Measurements from ENCODE around the gene SLC19A1.
A peak's percentile ranks its signal among the peaks of the same experiment; 100 is the strongest.

The SLC19A1 gene

DNA sequence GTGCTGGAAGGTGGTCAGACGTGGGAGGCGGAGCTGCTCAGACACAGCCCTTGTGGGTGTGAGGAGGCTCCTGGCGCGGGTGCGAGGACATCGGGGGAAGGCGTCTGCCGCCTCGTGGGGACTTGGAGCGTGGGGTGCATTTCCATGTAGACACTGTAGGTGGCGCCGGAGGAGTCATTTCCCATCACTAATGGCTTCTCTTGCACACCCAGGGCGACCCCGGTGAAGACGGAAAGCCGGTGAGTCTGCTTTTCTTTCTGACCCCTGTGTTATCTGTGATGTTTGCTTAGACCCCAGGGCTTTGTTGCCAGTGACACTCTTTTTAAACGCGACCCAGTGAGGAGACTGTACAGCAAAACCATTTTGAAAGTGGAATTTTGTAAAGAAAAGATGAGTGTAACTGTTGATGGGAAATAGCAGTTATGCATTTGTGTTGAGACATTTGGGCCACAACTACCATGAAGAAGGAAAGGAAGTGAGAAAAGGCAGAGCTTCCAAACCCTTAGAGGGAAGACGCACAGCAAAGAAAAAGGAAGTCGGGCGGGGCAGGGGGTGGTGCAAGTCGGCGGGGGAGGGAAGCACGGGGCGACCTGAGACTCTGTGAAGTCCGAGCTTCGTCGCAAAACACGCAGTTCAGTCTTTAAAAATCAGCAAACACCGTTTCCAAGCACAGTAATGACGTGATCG, 64.0 kb downstream of the SLC19A1 start:
- DNase-seq (ENCODE audit: low read depth) = peak; percentile 21

DNA sequence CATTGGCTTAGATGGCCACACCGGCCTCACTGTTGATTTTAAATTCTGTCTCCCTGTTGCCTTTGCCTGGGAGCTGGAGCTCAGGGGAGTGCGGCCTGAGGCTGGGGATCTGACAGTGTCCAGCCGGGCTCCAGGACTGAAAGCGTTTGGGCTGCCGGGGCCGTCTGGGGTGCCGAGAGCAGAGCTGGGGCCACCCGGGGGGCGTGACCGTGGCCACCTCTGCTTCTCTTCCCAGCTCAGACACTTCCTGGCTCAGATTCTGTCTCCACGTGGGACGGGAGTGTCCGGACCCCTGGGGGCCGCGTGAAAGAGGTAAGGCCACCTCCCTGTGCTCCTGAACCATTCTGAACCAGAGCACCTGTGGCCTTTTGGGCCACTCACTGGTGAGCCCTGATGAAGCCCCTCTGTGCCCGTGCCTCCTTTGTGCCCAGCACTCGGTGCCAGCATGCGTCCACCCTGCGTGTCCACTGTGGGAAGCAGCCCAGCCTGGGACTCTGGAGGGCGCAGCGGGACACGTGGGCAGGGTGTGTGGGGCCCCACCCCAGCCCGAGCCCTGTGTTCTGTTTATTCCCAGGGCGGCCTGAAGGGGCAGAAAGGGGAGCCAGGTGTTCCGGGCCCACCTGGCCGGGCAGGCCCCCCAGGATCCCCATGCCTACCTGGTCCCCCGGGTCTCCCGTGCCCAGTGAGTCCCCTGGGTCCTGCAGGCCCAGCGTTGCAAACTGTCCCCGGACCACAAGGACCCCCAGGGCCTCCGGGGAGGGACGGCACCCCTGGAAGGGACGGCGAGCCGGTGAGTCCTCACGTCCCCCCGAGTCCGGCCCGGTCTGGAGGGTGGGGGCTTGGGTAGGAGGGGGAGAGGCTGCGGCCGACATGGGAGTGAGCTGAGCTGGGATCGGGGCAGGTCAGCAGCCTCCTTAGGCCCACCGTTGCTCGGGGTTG, 64.8 kb downstream of the SLC19A1 start:
- DNase-seq (ENCODE audit: low read depth) = no peak

DNA sequence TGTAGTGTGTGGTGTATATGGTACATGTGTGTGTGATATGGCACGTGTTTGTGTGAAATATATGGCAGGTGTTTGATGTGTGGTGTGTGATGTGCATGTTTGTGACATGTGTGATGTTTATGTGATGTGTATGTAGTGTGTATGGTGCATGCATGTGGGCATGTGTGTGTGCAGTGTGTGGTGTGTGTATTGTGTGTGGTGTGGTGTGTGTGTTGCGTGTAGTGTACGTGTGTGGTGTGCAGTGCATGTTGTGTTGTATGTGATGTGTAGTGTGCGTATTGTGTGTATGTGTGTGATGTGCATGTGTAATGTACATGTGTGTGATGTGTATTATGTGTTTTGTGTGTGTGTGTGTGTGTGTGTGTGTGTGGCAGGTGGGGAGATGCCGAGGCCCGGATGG, 65.7 kb downstream of the SLC19A1 start:
- DNase-seq (ENCODE audit: low read depth) = no peak

DNA sequence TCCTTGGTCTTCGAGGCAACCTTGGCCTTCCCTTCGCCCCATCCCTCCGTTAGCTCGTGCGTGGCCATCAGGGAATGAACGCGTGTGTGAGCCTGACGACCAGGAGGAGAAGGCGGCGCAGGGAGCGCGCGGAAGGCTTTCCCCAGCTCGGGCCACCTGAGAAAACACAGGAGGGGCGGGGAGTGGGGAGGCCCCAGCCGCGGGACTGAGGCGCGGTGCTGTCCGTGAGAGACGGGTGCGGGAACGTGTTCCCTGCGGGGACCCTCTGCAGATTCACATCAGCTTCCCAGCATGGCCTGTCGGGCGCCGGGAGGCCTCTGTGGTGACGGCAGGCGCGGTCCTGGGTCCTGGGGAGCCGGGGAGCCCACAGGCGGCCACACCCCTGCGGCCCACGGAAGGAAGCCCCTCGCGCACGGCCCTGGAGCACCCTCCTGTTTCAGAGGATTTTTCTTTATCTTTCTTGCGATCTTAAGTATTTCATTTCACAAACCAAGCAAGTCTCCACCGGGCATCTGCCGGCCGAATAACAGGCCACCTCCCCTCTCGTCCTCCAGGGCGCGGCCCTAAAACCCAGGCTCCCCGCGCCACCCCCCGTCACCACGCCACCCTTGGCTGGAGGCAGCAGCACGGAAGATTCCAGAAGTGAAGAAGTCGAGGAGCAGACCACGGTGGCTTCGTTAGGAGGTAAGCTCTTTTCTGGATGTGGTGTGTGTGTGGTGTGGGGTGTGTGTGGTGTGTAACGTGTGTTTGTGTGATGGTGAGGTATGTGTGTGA, 66.3 kb downstream of the SLC19A1 start:
- DNase-seq (ENCODE audit: low read depth) = no peak

DNA sequence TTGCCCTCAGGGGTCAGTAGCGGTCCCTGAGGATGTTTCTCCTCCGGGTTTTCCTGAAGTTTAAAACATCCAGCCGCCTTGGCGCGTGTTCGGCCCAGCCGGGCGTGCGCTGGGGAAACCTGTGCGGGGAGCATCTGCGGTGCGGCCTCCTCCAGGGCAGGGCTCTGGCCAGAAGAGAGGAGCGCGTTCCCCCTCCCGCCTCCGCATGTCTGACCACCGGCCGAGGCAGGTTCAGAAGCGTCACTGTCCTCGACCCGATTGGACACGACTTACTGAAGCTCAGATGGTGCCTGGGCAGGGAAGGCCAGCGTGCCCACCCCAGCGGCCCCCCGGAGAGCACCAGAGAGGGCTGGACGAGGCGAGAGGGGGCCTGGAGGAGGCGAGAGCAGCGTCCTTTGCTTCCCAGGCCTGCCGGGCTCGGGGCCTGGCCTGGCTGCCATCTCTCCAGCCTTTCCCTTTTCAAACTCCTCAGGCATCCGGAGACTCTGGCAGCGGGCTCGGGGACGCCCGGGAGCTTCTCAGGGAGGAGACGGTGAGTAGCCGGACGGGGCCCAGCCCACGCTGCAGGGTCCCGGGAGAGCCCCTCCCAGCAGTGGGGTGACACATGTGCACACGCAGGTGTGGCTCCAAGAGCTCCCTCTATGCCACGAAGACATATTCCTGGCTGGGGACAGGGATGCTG, 67.1 kb downstream of the SLC19A1 start:
- no peak for DNase-seq (ENCODE audit: low read depth)

DNA sequence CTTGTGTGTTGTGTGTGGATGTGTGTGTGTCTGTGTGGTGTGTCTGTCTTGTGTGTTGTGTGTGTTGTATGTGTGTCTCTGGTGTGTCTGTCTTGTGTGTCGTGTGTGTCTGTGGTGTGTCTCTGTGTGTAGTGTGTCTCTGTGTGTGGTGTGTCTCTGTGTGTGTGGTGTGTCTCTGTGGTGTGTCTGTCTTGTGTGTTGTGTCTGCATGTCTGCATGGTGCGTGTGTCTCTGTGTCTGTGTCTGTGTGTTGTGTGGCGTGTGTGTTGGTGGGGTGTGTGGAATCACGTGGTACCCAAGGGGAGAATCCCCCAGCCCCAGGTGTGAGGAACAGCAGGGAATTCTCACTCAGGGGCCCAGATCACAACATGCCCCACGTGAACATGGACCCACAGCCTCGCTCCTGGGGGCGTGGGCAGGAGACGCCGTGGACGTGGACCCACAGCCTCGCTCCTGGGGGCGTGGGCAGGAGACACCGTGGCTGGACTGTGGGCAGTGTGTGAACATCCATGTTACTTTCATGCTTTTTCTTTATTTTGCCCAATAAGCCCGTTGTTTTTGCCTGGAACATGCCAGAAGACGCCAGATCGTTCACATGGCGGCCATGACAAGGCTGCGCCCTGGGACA, 67.8 kb downstream of the SLC19A1 start:
- no peak for DNase-seq (ENCODE audit: low read depth)

DNA sequence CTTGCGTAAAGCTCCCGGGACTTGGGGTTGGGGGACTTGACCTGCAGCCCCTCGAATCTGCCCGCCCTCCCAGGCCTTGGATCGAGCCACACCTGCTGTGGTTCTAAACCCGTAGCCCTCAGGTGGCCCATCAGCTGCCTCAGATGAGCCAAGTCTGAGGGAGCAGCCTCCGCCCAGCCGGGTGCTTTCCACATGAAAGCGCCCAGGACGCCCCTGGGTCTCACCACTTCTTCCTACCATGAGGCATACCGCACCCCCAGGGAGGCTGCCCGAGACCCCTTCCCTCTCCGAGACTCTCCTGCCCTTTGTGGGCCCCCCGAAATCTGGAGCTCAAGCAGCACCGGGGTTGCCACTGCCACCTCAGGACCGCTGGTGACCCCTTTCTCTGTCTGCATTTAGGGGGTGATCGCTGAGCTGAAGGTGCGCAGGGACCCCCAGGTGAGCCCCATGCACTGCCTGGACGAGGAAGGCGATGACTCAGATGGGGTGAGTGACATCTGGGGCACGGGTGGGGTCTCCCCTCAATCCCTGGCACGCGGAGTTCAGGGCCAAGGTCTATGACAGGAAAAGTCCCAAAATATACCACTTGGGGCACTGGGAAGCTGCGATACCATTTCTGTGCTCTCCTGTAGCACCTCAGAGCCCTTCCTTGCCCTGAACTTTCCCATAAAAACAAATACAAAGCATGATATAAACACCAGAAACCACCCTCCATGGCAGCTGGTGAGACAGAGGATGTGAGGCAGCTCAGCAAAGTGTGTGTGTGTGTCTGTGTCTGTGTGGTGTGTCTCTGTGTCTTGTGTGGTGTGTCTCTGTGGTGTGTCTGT, 68.5 kb downstream of the SLC19A1 start:
- DNase-seq (ENCODE audit: low read depth) = no peak

DNA sequence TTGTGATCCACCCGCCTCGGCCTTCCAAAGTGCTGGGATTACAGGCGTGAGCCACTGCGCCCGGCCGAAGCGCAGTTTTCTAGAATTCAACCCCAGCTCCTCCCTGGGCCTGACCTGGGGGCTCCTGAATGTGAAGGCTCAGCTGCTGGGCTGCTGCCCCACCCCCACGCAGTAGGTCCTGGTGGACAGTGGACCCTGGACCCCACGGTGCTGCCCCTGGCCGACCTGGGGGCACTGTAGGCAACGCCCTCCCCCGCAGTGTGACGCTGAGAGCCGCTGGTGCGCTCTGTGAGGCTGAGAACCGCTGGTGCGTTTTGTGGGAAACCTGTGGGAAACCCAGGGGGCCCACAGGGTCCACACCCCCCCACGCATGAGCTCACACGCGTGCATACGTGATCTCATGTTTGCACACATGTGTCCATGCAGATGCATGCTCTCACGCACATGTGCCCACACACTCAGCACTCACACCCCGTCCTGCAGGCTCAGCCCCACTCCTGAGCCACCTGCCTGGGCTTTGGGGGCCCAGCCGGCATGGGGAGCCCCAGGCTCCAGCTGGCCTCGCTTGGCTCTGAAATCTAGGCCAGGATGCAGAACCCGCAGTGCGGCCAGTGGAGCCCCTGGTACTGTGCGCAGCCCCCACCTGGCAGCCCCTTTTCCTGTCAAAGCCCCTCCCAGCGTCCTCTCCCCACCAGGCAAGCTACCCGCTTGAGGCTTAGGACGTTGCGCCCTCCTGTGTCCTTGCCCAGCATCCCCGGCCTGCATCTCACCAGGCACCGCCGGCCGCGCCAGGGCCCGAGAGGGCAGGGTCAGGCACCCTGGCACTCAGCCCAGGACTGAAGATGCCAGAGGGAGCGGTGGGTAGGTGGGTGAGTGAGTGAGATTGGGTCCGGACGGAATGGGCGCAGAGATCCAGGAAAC, 69.5 kb downstream of the SLC19A1 start:
- no peak for DNase-seq (ENCODE audit: low read depth)

DNA sequence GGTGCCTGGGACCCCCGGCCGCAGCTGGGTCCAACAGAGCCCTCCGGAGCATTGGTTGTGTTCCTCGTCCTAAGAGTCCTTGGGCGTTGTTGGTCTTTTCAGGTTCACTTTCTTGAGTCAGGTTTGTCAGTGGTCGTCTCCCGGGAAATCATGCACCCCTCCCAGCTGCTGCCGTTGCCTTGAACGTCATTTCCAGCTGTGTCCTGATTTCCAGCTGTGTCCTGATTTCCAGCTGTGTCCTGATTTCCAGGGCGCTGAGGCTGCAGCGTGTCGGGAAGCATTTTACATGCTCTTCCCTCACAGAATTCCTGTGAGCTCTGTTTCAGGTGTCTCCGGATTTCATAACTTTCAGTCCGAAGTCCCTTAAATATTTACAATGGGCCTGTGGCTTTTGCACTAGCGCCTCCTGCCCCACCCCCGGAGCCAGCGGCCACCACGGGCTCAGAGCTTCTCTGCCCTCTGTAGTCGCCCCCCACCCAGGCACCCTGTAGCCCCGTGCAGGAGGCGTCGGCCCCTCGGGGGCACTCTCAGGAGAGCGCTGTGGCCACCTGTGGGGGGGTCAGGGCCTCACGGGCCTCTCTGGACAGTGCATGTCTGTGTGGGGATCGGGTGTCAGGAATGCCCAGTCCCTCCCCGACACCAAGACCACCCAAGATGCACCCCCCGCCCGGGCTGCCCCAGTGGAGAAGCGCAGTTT, 70.6 kb downstream of the SLC19A1 start:
- DNase-seq (ENCODE audit: low read depth) = peak; percentile 27

DNA sequence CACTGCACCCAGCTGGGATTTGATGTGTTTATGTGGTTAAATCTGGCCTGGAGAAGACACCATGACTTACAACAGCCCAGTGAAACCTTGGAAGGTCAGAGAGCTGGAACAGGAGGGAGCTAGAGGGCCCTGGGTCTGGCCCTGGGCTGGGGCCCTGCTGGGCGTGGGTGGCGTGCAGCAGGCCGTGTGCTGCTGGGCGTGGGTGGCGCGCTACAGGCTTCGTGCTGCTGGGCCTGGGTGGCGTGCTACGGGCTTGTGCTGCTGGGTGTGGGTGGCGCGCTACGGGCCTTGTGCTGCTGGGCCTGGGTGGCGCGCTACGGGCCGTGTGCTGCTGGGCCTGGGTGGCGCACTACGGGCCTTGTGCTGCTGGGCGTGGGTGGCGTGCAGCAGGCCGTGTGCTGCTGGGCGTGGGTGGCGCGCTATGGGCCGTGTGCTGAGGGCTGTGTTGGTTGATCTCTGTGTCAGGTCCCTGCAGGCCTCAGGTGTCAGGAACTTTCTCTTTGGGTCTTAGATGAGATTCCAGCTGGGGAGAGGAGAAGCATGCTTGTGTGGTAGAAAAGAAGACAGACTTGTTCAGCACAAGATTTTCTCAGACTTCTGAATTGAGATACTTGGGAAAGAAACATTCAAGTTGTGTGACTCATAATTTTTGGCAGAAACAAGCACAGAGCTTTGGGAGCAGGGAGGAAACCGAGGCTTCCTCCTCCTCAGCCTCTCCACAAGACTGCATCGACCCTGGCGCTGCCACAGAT, 71.3 kb downstream of the SLC19A1 start:
- DNase-seq (ENCODE audit: low read depth) = peak; percentile 66

DNA sequence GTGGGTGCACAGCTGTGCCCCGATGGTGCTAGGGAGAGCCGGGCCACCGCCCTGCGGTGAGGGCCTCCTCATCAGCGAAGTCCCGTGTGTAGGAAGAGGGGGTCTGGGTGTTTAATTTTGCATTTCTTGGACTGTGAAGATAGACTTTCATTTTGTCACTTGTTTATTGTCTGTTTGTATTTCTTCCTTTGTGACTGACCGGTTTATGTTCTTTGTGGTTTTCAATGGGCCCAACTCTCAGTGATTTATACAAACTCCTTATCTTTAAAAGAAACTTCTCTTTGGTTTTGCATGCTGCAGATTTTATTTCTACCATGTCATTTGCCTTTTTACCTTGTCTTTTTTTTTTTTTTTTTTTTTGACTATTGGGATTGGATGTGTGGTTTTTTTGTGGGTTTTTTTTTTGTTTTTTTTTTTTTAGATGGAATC, 72.1 kb downstream of the SLC19A1 start:
- DNase-seq (ENCODE audit: low read depth) = no peak

DNA sequence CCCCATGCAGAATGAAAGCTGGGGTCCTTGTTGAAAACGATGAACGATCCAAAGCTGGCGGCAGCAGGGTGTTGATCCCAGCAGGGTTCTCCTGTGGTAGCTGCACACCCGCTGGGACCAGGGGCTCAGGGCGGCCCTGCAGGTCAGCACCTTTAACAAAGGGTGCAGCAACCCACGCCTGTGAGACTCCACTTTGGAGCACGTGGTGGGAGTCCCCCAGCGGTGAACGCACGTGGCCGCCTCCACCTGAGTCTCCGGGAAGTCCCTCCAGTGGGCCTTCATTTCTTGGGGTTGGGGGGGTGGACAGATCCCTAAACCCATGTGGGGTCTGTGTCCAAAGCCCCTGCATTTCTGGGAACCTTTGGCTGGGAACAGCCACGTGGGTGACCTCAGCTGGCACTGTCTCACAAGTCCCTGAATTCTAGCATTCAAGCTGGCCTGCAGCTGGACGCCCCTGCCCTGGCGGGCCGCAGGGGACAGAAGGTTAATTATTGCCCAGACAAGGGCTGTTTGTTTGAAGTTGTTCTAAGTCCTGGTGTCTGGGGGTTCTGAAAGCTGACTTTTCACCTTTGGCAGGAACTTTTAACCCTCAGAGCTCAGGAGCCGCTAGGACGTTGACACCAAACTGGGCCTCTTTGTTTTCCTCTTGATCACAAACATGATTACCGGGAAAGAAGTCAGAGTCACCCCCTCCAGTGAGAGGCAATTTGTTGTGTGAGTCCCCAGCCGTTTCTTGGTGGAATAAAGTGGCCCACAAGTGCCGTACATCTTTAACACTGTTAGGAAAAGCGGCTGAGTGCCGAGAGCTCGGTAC, 72.8 kb downstream of the SLC19A1 start:
- DNase-seq (ENCODE audit: low read depth) = no peak

DNA sequence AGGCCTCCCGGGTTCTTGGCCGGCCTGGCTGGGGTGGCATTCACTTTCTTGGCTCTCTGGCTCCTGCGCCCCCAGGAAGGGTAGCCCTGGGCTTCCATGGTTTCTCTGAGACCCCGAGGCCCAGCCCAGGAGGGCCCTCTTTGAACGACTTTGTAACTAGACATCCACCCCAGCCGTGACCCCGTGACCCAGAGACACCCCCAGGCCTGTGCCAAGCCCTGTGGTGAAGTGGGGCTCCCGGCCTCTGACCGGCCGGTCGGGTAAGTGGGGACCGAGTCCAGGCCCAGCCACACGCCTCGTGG, 73.3 kb downstream of the SLC19A1 start:
- no peak for DNase-seq (ENCODE audit: low read depth)

DNA sequence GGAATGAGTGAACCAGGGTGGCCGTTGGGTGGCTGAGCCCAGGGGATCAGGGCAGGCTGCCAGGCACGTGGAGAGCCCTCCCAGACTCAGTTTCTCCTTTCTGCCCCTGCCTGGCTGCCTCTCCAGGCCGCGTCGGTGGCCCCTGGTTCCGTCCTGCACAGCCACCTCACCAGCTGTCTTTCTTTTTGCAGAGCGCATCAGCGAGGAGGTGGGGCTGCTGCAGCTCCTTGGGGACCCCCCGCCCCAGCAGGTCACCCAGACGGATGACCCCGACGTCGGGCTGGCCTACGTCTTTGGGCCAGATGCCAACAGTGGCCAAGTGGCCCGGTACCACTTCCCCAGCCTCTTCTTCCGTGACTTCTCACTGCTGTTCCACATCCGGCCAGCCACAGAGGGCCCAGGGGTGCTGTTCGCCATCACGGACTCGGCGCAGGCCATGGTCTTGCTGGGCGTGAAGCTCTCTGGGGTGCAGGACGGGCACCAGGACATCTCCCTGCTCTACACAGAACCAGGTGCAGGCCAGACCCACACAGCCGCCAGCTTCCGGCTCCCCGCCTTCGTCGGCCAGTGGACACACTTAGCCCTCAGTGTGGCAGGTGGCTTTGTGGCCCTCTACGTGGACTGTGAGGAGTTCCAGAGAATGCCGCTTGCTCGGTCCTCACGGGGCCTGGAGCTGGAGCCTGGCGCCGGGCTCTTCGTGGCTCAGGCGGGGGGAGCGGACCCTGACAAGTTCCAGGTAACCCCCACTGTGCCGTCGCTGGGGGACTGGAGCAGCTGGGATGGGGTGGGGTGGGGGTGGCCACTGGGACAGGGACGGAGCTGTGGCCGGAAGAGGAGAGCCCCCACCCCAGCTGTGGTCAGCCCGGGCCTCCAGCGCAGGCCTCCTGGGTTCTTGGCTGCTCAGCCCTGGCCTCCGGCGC, 73.9 kb downstream of the SLC19A1 start:
- DNase-seq (ENCODE audit: low read depth) = no peak

DNA sequence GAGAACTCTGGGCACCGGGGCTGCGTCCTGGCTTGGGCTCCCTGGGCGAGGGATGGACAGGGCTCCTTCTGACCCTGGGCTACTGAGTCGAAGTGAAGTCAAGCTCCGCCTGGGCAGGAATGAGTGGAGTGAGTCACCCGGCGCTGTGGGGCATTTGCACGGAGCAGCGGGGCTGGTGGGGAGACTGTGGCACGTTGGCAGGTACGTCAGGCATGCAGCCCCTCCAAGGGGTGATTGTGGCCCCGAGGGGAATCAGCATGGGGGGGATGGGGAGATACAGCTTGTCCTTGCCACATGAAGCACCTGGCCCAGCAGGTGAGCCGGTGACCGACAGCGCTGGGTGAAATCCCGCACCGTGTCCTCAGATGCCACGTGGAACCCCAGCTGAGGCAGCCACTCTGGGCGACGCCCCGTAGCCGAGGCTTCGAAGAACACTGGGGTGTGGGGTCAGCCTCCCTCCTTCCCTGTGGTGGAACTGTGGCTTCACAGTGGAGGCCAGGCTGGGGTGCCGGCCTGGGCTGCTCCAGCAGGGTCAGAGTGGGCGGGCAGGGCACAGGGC, 74.9 kb downstream of the SLC19A1 start:
- DNase-seq (ENCODE audit: low read depth) = no peak

Data from stromal cell of bone marrow (primary cell).